ENCODE results near the gene PDGFB. TPM values are rescaled to one million over a fixed set of nuclear protein-coding genes. Genes with fewer than 3 reads are reported as not detected.

Gene PDGFB
- total RNA-seq, 1 experiment from 2014 or later = 4.1 TPM

GRCh38 chr22:39240831-39241793 is 3.7 kb downstream of the PDGFB start:
- no peak for DNase-seq (ENCODE audit: low read depth)

GRCh38 chr22:39239561-39240423 is 5.0 kb downstream of the PDGFB start:
- DNase-seq (ENCODE audit: low read depth) = no peak

GRCh38 chr22:39238966-39239505 is 5.7 kb downstream of the PDGFB start:
- DNase-seq (ENCODE audit: low read depth) = no peak

- DNase-seq (ENCODE audit: low read depth) = no peak
Observed at GRCh38 chr22:39238561-39238960, 6.2 kb downstream of the PDGFB start.

GRCh38 chr22:39238101-39238466 is 6.7 kb downstream of the PDGFB start:
- DNase-seq (ENCODE audit: low read depth) = no peak

GRCh38 chr22:39237318-39238100 is 7.3 kb downstream of the PDGFB start:
- no peak for DNase-seq (ENCODE audit: low read depth)

GRCh38 chr22:39236321-39237317 is 8.2 kb downstream of the PDGFB start:
- DNase-seq (ENCODE audit: low read depth) = peak; percentile 32

- DNase-seq (ENCODE audit: low read depth) = no peak
Observed at GRCh38 chr22:39234867-39235687, 9.7 kb downstream of the PDGFB start.

- DNase-seq (ENCODE audit: low read depth) = no peak
Observed at GRCh38 chr22:39234472-39234787, 10.4 kb downstream of the PDGFB start.

GRCh38 chr22:39233710-39234471 is 10.9 kb downstream of the PDGFB start:
- no peak for DNase-seq (ENCODE audit: low read depth)

GRCh38 chr22:39232806-39233709 is 11.7 kb downstream of the PDGFB start:
- DNase-seq (ENCODE audit: low read depth) = no peak

- DNase-seq (ENCODE audit: low read depth) = no peak
Observed at GRCh38 chr22:39232246-39232645, 12.5 kb downstream of the PDGFB start.

- DNase-seq (ENCODE audit: low read depth) = no peak
Observed at GRCh38 chr22:39231197-39231950, 13.4 kb downstream of the PDGFB start.

- no peak for DNase-seq (ENCODE audit: low read depth)
Observed at GRCh38 chr22:39230261-39231196, 14.3 kb downstream of the PDGFB start.

- DNase-seq (ENCODE audit: low read depth) = no peak
Observed at GRCh38 chr22:39229688-39230260, 15.0 kb downstream of the PDGFB start.
